Thyroid gland (tissue), 4 donors: ENCODE measurements around the gene CHDH. TPM values are rescaled to one million over a fixed set of nuclear protein-coding genes. Genes with fewer than 3 reads are reported as not detected.

ENCODE experiments used
- DNase-seq, 2 donors: peaks; one replicate each; pipeline ENCODE4 v3.0.0-alpha.2; 2019
- H3K27ac ChIP-seq, 3 donors: fragments of 200-600 bp; sonication (generic); 1 replicate in 2 of 3; 2 replicates in 1 of 3; pipeline ENCODE4 v1.5.1; 2016 to 2019; ENCODE audit warnings: mild to moderate bottlenecking in 1 of 3, moderate library complexity in 1 of 3
- H3K27me3 ChIP-seq: fragments of 200-600 bp; sonication (generic); one replicate; pipeline ENCODE4 v1.5.1; 2019
- H3K36me3 ChIP-seq, 2 donors: fragments of 200-600 bp; sonication (generic); one replicate each; pipeline ENCODE4 v1.5.1; 2016 to 2019
- H3K4me1 ChIP-seq, 2 donors: fragments of 200-600 bp; sonication (generic); one replicate each; pipeline ENCODE4 v1.5.1; 2017 to 2019
- H3K4me3 ChIP-seq, 3 donors: fragments of 200-600 bp; sonication (generic); replicated peaks in 1 of 3; 1 replicate in 2 of 3; 2 replicates in 1 of 3; pipeline ENCODE4 v1.5.1; 2016; ENCODE audit warnings: mild to moderate bottlenecking in 1 of 3
- H3K9me3 ChIP-seq: fragments of 200-600 bp; sonication (generic); one replicate; pipeline ENCODE4 v1.5.1; 2017
- POLR2A ChIP-seq, 2 donors: fragments of 450-650 bp; IDR thresholded peaks; one replicate each; pipeline ENCODE4 v1.6.1; 2017; ENCODE audit warnings: antibody characterized with exemption in 2 of 2, mild to moderate bottlenecking in 2 of 2, moderate library complexity in 1 of 2
- WGBS, 2 donors: methylation state at CpG; one replicate each; pipeline ENCODE4 v1.1.5; 2017; 5-methylcytosine and 5-hydroxymethylcytosine counted together
- intact Hi-C: fragments of 100-400 bp; cut with DNase I; formaldehyde crosslinking; loops from one replicate; pipeline ENCODE4 v1.15.1; 2023
- total RNA-seq, 4 donors: library from RNA; depleted of rRNA; stranded (reverse); fragments of >200 nt; gene quantifications; one replicate each; pipeline ENCODE4 v1.2.3, GENCODE V29; 2016
- TF ChIP-seq, protein P1 (sequence below), 6 experiments: fragments of 200-600 bp in 3 of 6; fragments of 450-650 bp in 3 of 6; sonication (generic) in 3 of 6; IDR thresholded peaks; one replicate each; pipeline ENCODE4 v1.5.1; 2016 to 2019; ENCODE audit warnings: antibody characterized with exemption in 6 of 6, mild to moderate bottlenecking in 2 of 6, inconsistent platforms in 1 of 6, moderate library complexity in 1 of 6

Gene CHDH
- total RNA-seq, 4 donors from 2014 or later, result 4.7 to 26.9 (median 11.1) TPM

DNA sequence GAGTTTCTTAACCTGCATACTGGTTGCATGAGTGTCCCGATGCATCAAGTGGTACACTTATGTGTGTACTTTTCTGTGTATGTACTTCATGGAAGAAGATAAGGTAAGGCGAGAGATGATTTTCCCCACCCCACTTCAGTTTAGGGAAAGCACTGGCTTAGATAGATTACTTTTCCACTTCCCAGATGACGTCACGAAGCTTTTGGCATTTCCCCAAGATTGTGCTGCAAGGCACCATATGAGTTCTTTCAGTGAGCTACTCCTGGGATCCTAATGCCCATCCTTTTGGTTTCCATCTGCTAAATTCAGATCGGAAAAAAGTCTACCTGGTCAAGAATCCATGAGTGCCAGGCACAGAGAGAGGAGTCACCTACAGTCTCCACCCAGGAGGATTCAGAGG lies 4.7 kb upstream of the CHDH start:
- H3K27me3 ChIP-seq, result no peaks in the 10 kb centered on the region
- H3K9me3 ChIP-seq, result no peaks in the 10 kb centered on the region
- no peak for TF ChIP-seq POLR2A (IDR thresholded peaks at IDR 0.05)
- TF ChIP-seq, protein P1, sequence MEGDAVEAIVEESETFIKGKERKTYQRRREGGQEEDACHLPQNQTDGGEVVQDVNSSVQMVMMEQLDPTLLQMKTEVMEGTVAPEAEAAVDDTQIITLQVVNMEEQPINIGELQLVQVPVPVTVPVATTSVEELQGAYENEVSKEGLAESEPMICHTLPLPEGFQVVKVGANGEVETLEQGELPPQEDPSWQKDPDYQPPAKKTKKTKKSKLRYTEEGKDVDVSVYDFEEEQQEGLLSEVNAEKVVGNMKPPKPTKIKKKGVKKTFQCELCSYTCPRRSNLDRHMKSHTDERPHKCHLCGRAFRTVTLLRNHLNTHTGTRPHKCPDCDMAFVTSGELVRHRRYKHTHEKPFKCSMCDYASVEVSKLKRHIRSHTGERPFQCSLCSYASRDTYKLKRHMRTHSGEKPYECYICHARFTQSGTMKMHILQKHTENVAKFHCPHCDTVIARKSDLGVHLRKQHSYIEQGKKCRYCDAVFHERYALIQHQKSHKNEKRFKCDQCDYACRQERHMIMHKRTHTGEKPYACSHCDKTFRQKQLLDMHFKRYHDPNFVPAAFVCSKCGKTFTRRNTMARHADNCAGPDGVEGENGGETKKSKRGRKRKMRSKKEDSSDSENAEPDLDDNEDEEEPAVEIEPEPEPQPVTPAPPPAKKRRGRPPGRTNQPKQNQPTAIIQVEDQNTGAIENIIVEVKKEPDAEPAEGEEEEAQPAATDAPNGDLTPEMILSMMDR (IDR thresholded peaks at IDR 0.05), result no peak
- no peak overlapping the region for H3K4me3 ChIP-seq
- DNase-seq, result peak in 1 of 2 donors; percentile 18
- no peak overlapping the region for H3K27ac ChIP-seq
- no peaks in the 10 kb centered on the region for H3K36me3 ChIP-seq
- H3K4me1 ChIP-seq, result peaks cover 6 to 9% of the 10 kb centered on the region in 2 donors
- WGBS, 2 donors, result 59 to 76% methylated on average over 5 of the region's 5 CpGs
- intact Hi-C loops, result no loop called here

DNA sequence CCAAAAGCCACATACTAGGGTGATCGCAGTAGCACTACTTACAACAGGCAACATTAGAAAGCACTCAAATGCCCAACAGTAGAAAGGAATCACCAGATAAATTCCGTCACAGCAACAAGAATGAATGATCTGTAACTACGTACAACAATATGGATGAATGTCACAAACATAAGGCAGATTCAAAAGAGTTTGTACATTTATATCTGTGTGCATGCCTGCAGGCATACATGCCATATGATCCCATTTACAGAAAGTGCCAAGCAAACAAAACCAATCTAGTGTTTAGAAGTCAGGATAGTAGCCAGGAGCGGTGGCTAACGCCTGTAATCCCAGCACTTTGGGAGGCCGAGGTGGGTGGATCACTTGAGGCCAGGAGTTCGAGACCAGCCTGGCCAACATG lies 3.7 kb upstream of the CHDH start:
- no peaks in the 10 kb centered on the region for H3K36me3 ChIP-seq
- no peak overlapping the region for H3K4me3 ChIP-seq
- DNase-seq, result no peak
- no peaks in the 10 kb centered on the region for H3K27me3 ChIP-seq
- intact Hi-C loops, result no loop called here
- WGBS, 2 donors, result 95 to 98% methylated on average over 7 of the region's 7 CpGs
- H3K27ac ChIP-seq, result no peak overlapping the region
- no peaks in the 10 kb centered on the region for H3K9me3 ChIP-seq
- H3K4me1 ChIP-seq, result peaks cover 9 to 10% of the 10 kb centered on the region in 2 donors
- TF ChIP-seq POLR2A (IDR thresholded peaks at IDR 0.05), result no peak
- TF ChIP-seq, protein P1 (IDR thresholded peaks at IDR 0.05), result no peak

DNA sequence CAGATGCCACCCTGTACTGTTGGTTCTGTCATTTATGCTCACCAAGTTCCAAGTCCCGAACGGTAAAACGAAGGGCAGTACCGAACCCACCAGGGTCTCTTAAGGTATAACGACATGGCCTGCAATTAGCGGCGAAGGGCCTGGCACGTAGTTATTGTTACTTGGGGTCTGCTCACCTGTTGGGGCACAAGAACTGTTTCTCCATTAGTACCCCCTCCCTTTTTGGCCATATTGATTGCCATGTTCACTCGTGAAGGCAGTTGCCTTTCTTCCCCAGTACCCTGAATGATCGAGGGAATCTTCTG lies 584 bp upstream of the CHDH start:
- Histone ChIP-seq H3K36me3 (no peaks in the 10 kb centered on the region), H3K4me3 (peak overlapping the region in 1 of 3 donors; percentile 71), H3K27ac (no peak overlapping the region), H3K27me3 (no peaks in the 10 kb centered on the region), H3K4me1 (peaks cover 24 to 37% of the 10 kb centered on the region in 2 donors), H3K9me3 (no peaks in the 10 kb centered on the region)
- no peak for DNase-seq
- intact Hi-C loops, result no loop called here
- no peak for TF ChIP-seq POLR2A (IDR thresholded peaks at IDR 0.05)
- TF ChIP-seq, protein P1 (IDR thresholded peaks at IDR 0.05), result no peak
- WGBS, 2 donors, result 63 to 68% methylated on average over 9 to 10 of the region's 10 CpGs

DNA sequence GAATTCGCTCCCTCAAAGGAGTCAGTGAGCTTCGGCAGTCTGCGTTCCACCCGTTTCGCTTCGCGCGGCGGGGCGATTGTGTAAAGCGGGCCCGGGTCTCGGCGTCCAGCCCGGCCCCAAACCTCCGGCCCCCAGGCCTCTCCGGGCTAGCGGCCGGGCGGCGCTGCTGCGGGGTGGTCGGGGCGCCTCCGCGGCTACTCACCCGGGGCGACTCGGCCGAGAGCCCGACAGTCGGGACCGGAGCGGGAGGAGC lies 412 bp downstream of the CHDH start:
- TF ChIP-seq, protein P1 (IDR thresholded peaks at IDR 0.05), result no peak
- TF ChIP-seq POLR2A (IDR thresholded peaks at IDR 0.05), result no peak
- H3K9me3 ChIP-seq, result no peaks in the 10 kb centered on the region
- no peak for DNase-seq
- H3K4me1 ChIP-seq, result peaks cover 24 to 37% of the 10 kb centered on the region in 2 donors
- peak overlapping the region; percentile 24 to 71 (median 59) for H3K4me3 ChIP-seq
- intact Hi-C loops, result no loop called here
- no peaks in the 10 kb centered on the region for H3K36me3 ChIP-seq
- peak overlapping the region; percentile 5 to 80 (median 75) for H3K27ac ChIP-seq
- WGBS, 2 donors, result no CpG with 5 or more reads among the region's 34 CpGs
- H3K27me3 ChIP-seq, result no peaks in the 10 kb centered on the region

DNA sequence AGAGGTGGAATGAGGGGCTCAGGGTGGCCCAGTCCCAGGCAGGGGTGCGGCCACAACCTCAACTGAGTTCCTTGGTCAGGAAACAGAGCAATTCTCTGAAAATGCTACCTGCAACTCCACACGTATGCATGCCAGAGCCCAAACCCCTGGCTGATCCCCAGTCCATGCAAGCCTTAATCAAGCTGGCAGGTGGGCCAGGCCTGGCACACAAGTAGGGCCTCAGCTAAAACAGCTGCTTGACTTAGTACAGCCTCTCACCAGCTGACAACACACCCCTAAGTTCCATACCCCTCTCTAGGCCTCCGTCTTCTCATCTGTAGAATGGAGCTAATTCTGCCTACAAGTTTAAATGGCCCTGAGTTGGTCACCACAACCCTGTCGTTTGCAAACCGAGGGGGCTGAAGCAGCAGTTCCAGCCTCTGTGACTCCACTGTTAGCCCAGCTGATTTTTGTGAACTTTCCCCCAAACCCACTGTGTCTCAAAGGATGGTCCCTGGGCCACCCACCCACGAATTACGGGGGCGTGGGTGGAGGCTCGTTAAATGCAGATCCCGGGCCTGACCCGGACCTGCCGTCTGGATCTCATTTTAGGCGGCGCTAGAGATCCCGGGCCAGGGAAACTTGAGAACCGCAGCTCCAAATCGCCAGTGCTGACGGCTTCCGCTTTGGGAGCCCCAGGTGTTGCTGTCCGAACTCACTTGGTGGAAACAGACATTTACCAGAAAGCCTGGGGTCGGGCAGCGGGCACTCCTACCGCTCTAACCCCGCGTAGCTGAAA lies 927 bp downstream of the CHDH start:
- Histone ChIP-seq H3K27ac (peak overlapping the region; percentile 5 to 80 (median 75)), H3K9me3 (no peaks in the 10 kb centered on the region), H3K4me3 (peak overlapping the region; percentile 24 to 71 (median 59)), H3K4me1 (peaks cover 24 to 37% of the 10 kb centered on the region in 2 donors), H3K36me3 (no peaks in the 10 kb centered on the region), H3K27me3 (no peaks in the 10 kb centered on the region)
- peak; percentile 66 to 73 for DNase-seq
- no peak for TF ChIP-seq POLR2A (IDR thresholded peaks at IDR 0.05)
- TF ChIP-seq, protein P1 (IDR thresholded peaks at IDR 0.05), result peak in 4 of 6 experiments; percentile 15 to 43 (median 21)
- WGBS, 2 donors, result 27 to 89% methylated on average over 5 to 14 of the region's 25 CpGs
- intact Hi-C loops, result no loop called here
